Activated CD4-positive, alpha-beta T cell treated with anti-CD3 and anti-CD28 coated beads, Interleukin-2, amount 50 U/mL, for 24 hours (primary cell): Measurements from ENCODE around the gene CSDE1.

Experiments used
- DNase-seq, 2 donors: peaks; one replicate each; pipeline ENCODE4 v3.0.0-alpha.2; 2020; ENCODE audit warnings: low read depth in 1 of 2, low spot score in 1 of 2

CSDE1 gene

GRCh38 chr1:114668373-114668772 is 89.4 kb downstream of the CSDE1 start:
- DNase-seq, result no peak

GRCh38 chr1:114666954-114667353 is 90.8 kb downstream of the CSDE1 start:
- DNase-seq, result no peak
